Activated T-helper 1 cell treated with anti-CD3 and anti-CD28 coated beads, Interleukin-12 subunit alpha, Interleukin-12 subunit beta, Interleukin-2, Interleukin-4 antibody, amounts not matched to agents 30 ng/mL and 10 ng/mL and 1 ng/mL, durations not matched to agents 14 hours and 24 hours and 36 hours (primary cell): ENCODE measurements around the gene SEMA3B. TPM values are rescaled to one million over a fixed set of nuclear protein-coding genes. Genes with fewer than 3 reads are reported as not detected.
"Not testable (repeated sequence)": the region's sequence is repeated elsewhere in the genome, so short reads cannot be mapped to it uniquely, and the experiment has no call there.

Experiments
- DNase-seq: peaks from one replicate; pipeline ENCODE4 v3.0.0; 2021; ENCODE audit warnings: low spot score
- H3K27ac Mint-ChIP-seq: one replicate; pipeline ENCODE4 v1.8.0; 2021; ENCODE audit warnings: mild to moderate bottlenecking, mixed read lengths
- H3K27me3 Mint-ChIP-seq: one replicate; pipeline ENCODE4 v1.8.0; 2022; ENCODE audit warnings: mild to moderate bottlenecking, moderate library complexity, mixed read lengths; ENCODE audit not compliant: insufficient read depth
- H3K36me3 Mint-ChIP-seq: one replicate; pipeline ENCODE4 v1.8.0; 2021; ENCODE audit warnings: low read depth, mixed read lengths
- H3K4me1 Mint-ChIP-seq: one replicate; pipeline ENCODE4 v1.8.0; 2021; ENCODE audit warnings: low read depth, mixed read lengths
- H3K4me3 Mint-ChIP-seq: one replicate; pipeline ENCODE4 v1.8.0; 2021; ENCODE audit warnings: mild to moderate bottlenecking, moderate library complexity, mixed read lengths
- H3K9me3 Mint-ChIP-seq: one replicate; pipeline ENCODE4 v1.8.0; 2021; ENCODE audit warnings: mixed read lengths
- intact Hi-C: fragments of 100-400 bp; cut with micrococcal nuclease; formaldehyde crosslinking; loops from one replicate; pipeline ENCODE4 v1.15.1; 2024
- total RNA-seq: library from RNA; stranded (reverse); gene quantifications from 2 replicates; pipeline ENCODE4 v1.2.3, GENCODE V29; 2022

Gene SEMA3B
- total RNA-seq, 1 donor from 2014 or later: 0.49 TPM

- peak overlapping the region; percentile 95 for H3K27ac Mint-ChIP-seq
- H3K27me3 Mint-ChIP-seq: no peaks in the 10 kb centered on the region
- peaks cover 15% of the 10 kb centered on the region for H3K4me1 Mint-ChIP-seq
- DNase-seq: no peak
- peak overlapping the region; percentile 94 for H3K4me3 Mint-ChIP-seq
- H3K36me3 Mint-ChIP-seq: no peaks in the 10 kb centered on the region
- intact Hi-C loops: loop anchor here (2.0 to 5.0 kb wide), 4 partner anchors 357 to 1901 kb away; partner anchors contain the start of genes ALAS1, APEH, RBM6 and TRAIP
- no peaks in the 10 kb centered on the region for H3K9me3 Mint-ChIP-seq
Observed at GRCh38 chr3:50297896-50298725, 29.2 kb downstream of the SEMA3B start.

- H3K27ac Mint-ChIP-seq: peak within 1 kb of the TSS; percentile 95
- peaks cover 15% of the 10 kb centered on the region for H3K4me1 Mint-ChIP-seq
- H3K36me3 Mint-ChIP-seq: no peaks in the 10 kb centered on the region
- no peaks in the 10 kb centered on the region for H3K9me3 Mint-ChIP-seq
- peak; percentile 99 for DNase-seq
- H3K27me3 Mint-ChIP-seq: no peaks in the 10 kb centered on the region
- peak within 1 kb of the TSS; percentile 94 for H3K4me3 Mint-ChIP-seq
- intact Hi-C loops: loop anchor here (1.0 to 5.0 kb wide), 16 partner anchors 22 to 1900 kb away; partner anchors contain the start of genes ALAS1, APEH, C3orf18 and CYB561D2
Observed at GRCh38 chr3:50298836-50299637, 30.1 kb downstream of the SEMA3B start, which contains the start of the genes HYAL3 and NAA80. TSS of gene HYAL3 (minus strand) at chr3:50299405. CDS start at chr3:50295602, 3,803 bp downstream. TSS of gene NAA80 (minus strand) at chr3:50299405. CDS start at chr3:50297463, 1,942 bp downstream.

- Mint-ChIP-seq H3K4me1 (peaks cover 15% of the 10 kb centered on the region), H3K9me3 (no peaks in the 10 kb centered on the region), H3K27ac (peak overlapping the region; percentile 95), H3K27me3 (peaks cover 1% of the 10 kb centered on the region), H3K4me3 (peak overlapping the region; percentile 94), H3K36me3 (no peaks in the 10 kb centered on the region)
- intact Hi-C loops: loop anchor here (1.0 to 5.0 kb wide), 16 partner anchors 22 to 1899 kb away; partner anchors contain the start of genes ALAS1, APEH, C3orf18 and CYB561D2
- no peak for DNase-seq
Observed at GRCh38 chr3:50299638-50299928, 30.6 kb downstream of the SEMA3B start.

DNA sequence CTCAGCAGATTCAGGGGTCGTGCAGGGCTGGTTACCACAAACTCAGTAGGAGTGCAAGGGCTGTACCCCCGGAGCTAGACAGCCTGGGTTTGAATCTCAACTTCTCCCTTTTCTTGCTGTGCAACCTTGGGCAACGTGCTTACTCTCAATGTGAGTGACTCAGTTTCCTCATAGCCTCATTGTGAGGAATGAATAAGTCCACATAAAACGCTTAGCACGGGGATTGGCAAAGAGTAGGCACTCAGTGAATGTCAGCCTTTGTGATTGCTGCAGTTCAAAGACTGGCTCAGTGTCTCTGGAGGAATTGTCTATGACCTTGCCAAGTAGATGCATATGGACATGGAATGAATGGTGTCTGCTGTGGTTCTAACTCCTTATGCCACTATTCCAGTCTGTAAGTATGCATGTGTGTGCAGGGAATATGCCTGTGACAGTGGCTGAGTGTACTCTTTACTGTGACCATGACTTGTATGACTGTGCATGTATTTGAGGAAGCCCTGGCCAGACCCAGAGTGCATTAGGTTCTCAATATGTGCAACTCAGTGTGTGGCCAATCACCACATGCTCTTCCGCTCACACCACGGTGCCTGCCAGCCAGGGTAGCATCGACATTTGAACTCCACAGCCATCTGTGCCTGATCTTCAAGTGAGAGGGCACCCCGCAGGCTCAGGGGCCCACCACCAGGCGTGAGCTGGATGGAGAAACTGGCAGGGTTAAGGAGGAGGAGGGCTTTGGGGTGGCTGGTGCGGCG, 31.2 kb downstream of the SEMA3B start:
- intact Hi-C loops: loop anchor here (1.0 to 5.0 kb wide), 16 partner anchors 21 to 1899 kb away; partner anchors contain the start of genes ALAS1, APEH, C3orf18 and CYB561D2
- no peaks in the 10 kb centered on the region for H3K9me3 Mint-ChIP-seq
- H3K27ac Mint-ChIP-seq: peak overlapping the region; percentile 95
- peak overlapping the region; percentile 94 for H3K4me3 Mint-ChIP-seq
- peaks cover 1% of the 10 kb centered on the region for H3K27me3 Mint-ChIP-seq
- H3K36me3 Mint-ChIP-seq: no peaks in the 10 kb centered on the region
- DNase-seq: no peak
- H3K4me1 Mint-ChIP-seq: peaks cover 15% of the 10 kb centered on the region

GRCh38 chr3:50300681-50301254, 31.8 kb downstream of the SEMA3B start:
- Mint-ChIP-seq H3K4me1 (peaks cover 15% of the 10 kb centered on the region), H3K9me3 (no peaks in the 10 kb centered on the region), H3K36me3 (no peaks in the 10 kb centered on the region), H3K27me3 (peaks cover 1% of the 10 kb centered on the region), H3K27ac (peak overlapping the region; percentile 95), H3K4me3 (peak overlapping the region; percentile 94)
- no peak for DNase-seq
- intact Hi-C loops: no loop called here

- peaks cover 15% of the 10 kb centered on the region for H3K4me1 Mint-ChIP-seq
- H3K27ac Mint-ChIP-seq: no peak overlapping the region
- H3K27me3 Mint-ChIP-seq: peaks cover 1% of the 10 kb centered on the region
- H3K4me3 Mint-ChIP-seq: no peak overlapping the region
- intact Hi-C loops: no loop called here
- no peaks in the 10 kb centered on the region for H3K36me3 Mint-ChIP-seq
- no peaks in the 10 kb centered on the region for H3K9me3 Mint-ChIP-seq
- DNase-seq: no peak
Observed at GRCh38 chr3:50302095-50303012, 33.4 kb downstream of the SEMA3B start.

DNA sequence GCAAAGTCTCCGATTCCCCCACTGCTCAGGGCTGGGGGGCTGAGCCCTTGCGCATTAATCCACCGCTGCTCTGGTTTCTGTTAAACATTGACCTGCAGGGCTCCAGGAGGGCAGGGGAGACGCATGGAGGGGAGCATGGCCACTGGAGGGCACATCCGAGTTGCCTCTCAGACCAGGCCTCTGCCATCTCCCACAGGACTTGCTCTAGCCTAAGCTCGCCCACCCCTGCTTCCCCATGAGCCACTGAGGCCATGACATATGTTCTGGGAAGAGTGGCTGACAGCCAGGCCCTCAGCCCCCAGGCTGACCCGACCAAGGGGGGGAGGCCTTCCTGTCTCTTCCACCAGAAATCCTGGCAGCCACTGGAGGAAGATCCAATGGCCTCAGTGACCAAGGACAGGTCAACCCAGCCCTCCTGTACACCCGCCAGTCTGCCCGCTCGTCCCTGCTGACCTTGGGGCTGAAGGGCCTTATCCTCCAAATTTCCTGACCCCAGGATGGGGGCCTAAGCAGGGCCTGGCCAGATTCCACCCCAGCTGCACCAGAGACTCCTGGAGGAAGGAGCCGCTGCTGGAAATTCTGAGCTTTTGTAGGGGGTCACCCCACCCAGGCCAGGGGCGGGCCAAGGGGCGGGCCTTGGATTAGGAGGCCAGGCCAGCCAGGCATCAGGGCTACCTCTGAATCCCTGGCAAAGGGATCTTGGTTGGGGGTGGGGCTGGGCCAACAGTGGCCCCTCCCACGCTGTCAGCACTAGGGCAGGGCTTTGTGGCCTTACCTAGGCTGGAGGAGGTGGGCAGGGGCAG, 34.3 kb downstream of the SEMA3B start, which contains the start of gene HYAL1:
TSS of gene HYAL1 (minus strand) at position 562 of the 803 bp plus-strand sequence. CDS start 618 bp downstream, outside the sequence.
- H3K4me1 Mint-ChIP-seq: peaks cover 12% of the 10 kb centered on the region

GRCh38 chr3:50304601-50305000, 35.7 kb downstream of the SEMA3B start:
- H3K9me3 Mint-ChIP-seq: no peaks in the 10 kb centered on the region
- no peaks in the 10 kb centered on the region for H3K36me3 Mint-ChIP-seq

More for the DNA sequence above, 34.3 kb downstream of the SEMA3B start, which contains the start of gene HYAL1:
- Mint-ChIP-seq H3K27me3 (peaks cover 1% of the 10 kb centered on the region), H3K4me3 (no peak within 1 kb of the TSS), H3K9me3 (no peaks in the 10 kb centered on the region), H3K36me3 (no peaks in the 10 kb centered on the region), H3K27ac (no peak within 1 kb of the TSS)
- intact Hi-C loops: no loop called here
- no peak for DNase-seq

GRCh38 chr3:50312041-50312440, 43.1 kb downstream of the SEMA3B start:
- H3K27me3 Mint-ChIP-seq, H3K4me3 Mint-ChIP-seq, intact Hi-C loops, H3K27ac Mint-ChIP-seq, H3K9me3 Mint-ChIP-seq, H3K36me3 Mint-ChIP-seq, DNase-seq, H3K4me1 Mint-ChIP-seq: not testable (repeated sequence)

More at GRCh38 chr3:50304601-50305000, 35.7 kb downstream of the SEMA3B start:
- H3K27ac Mint-ChIP-seq: no peak overlapping the region
- no peak overlapping the region for H3K4me3 Mint-ChIP-seq
- peaks cover 1% of the 10 kb centered on the region for H3K27me3 Mint-ChIP-seq
- H3K4me1 Mint-ChIP-seq: peaks cover 10% of the 10 kb centered on the region
- no peak for DNase-seq
- intact Hi-C loops: no loop called here

DNA sequence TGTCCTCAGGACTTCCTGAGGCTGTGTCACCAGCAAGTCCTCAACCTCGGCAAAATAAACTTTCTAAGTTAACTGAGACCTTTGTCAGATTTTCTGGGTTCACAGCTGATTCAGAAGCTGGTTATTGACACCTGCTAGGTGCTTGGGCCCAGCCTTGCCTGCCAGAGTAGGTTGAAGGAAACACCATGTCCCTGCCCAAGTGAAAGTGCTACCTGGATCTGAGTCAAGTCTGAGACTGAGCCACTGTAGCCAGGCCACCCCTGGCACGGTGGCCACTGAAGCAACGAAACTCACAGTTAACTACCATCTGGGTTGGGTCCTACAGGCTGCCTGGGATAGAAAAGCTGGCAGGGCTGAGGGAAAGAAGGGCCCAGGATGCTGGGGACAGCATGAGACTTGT, 45.4 kb downstream of the SEMA3B start:
- H3K4me1 Mint-ChIP-seq: peaks cover 18% of the 10 kb centered on the region
- H3K36me3 Mint-ChIP-seq: peaks cover 16% of the 10 kb centered on the region
- no peaks in the 10 kb centered on the region for H3K27me3 Mint-ChIP-seq
- no peak overlapping the region for H3K4me3 Mint-ChIP-seq
- H3K27ac Mint-ChIP-seq: no peak overlapping the region
- DNase-seq: no peak
- H3K9me3 Mint-ChIP-seq: no peaks in the 10 kb centered on the region
- intact Hi-C loops: no loop called here

DNA sequence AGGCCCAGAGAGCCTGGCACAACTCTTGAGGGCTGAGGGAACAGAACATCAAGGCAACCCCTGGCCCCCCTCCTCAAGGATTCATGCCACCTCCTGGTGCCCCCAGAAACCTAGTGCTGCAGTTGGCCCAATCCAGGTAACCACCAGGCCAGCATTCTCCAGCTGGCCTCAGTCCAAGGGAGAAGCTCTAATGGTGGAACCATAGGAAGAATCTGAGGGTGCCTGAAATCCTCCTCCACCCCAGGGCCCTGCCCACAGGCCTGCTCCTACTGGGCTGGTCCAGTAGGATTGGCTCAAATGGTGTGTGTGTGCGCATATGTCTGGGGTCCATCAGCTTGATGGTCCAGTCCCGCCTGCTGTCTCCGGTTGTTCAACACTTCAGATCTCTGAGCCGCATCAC, 45.9 kb downstream of the SEMA3B start:
- H3K27me3 Mint-ChIP-seq: no peaks in the 10 kb centered on the region
- H3K27ac Mint-ChIP-seq: no peak overlapping the region
- peaks cover 19% of the 10 kb centered on the region for H3K4me1 Mint-ChIP-seq

More for the DNA sequence above, 45.9 kb downstream of the SEMA3B start:
- H3K4me3 Mint-ChIP-seq: no peak overlapping the region
- DNase-seq: no peak
- H3K9me3 Mint-ChIP-seq: no peaks in the 10 kb centered on the region
- peaks cover 19% of the 10 kb centered on the region for H3K36me3 Mint-ChIP-seq
- intact Hi-C loops: no loop called here
